CD14-positive monocyte (primary cell): Measurements from ENCODE around the gene BRIP1. TPM values are rescaled to one million over a fixed set of nuclear protein-coding genes. Genes with fewer than 3 reads are reported as not detected.

Experiments
- DNase-seq, 3 donors: peaks; one replicate each; pipeline ENCODE4 v3.0.0-alpha.2; 2011 to 2022
- H2AFZ ChIP-seq: 2 replicates; pipeline ENCODE4 v1.6.0; 2012; ENCODE audit warnings: mild to moderate bottlenecking, low read depth, low read length, inconsistent platforms; ENCODE audit not compliant: insufficient read depth, poor library complexity, severe bottlenecking
- H3K27ac ChIP-seq, 2 donors: 1 replicate in 1 of 2; 2 replicates in 1 of 2; pipeline ENCODE4 v1.5.1; 2012 to 2013; ENCODE audit warnings: low read length in 2 of 2, control low read depth in 1 of 2, inconsistent platforms in 1 of 2, low read depth in 1 of 2, mild to moderate bottlenecking in 1 of 2
- H3K27me3 ChIP-seq, 2 donors: one replicate each; pipeline versions ENCODE4 v1.6.0 to v1.6.1; 2011 to 2013; ENCODE audit warnings: low read length in 2 of 2; ENCODE audit not compliant: control insufficient read depth in 2 of 2, insufficient read depth in 2 of 2
- H3K36me3 ChIP-seq, 2 donors: replicated peaks in 1 of 2; 1 replicate in 1 of 2; 2 replicates in 1 of 2; pipeline versions ENCODE4 v1.5.1 to v1.6.1; 2012 to 2013; ENCODE audit warnings: low read length in 2 of 2, control low read depth in 1 of 2, inconsistent platforms in 1 of 2, mild to moderate bottlenecking in 1 of 2; ENCODE audit not compliant: insufficient read depth in 2 of 2, control insufficient read depth in 1 of 2
- H3K4me1 ChIP-seq, 2 donors: 1 replicate in 1 of 2; 2 replicates in 1 of 2; pipeline versions ENCODE4 v1.5.1 to v1.6.1; 2012 to 2013; ENCODE audit warnings: low read length in 2 of 2, control low read depth in 1 of 2, inconsistent platforms in 1 of 2, mild to moderate bottlenecking in 1 of 2, moderate library complexity in 1 of 2; ENCODE audit not compliant: insufficient read depth in 2 of 2, control insufficient read depth in 1 of 2
- H3K4me2 ChIP-seq: replicated peaks from 2 replicates; pipeline ENCODE3; 2012; ENCODE audit warnings: low read length, moderate library complexity, mild to moderate bottlenecking; ENCODE audit not compliant: poor library complexity, severe bottlenecking; ENCODE audit errors: extremely low read depth
- H3K4me3 ChIP-seq, 3 experiments: fragments of 200-600 bp in 1 of 3; sonication (generic) in 1 of 3; replicated peaks in 1 of 3; 1 replicate in 2 of 3; 2 replicates in 1 of 3; pipeline ENCODE4 v1.5.1; 2011 to 2013; ENCODE audit warnings: low read length in 3 of 3, mild to moderate bottlenecking in 3 of 3, control low read depth in 2 of 3, low read depth in 2 of 3, inconsistent platforms in 1 of 3, moderate library complexity in 1 of 3
- H3K79me2 ChIP-seq: 2 replicates; pipeline ENCODE4 v1.6.0; 2012; ENCODE audit warnings: mild to moderate bottlenecking, control low read depth, inconsistent platforms, low read length, moderate library complexity; ENCODE audit not compliant: insufficient read depth
- H3K9ac ChIP-seq: 2 replicates; pipeline ENCODE4 v1.6.0; 2017; ENCODE audit warnings: low read length, mild to moderate bottlenecking; ENCODE audit not compliant: insufficient read depth, poor library complexity, severe bottlenecking
- H3K9me3 ChIP-seq, 2 donors: replicated peaks in 1 of 2; 1 replicate in 1 of 2; 2 replicates in 1 of 2; pipeline versions ENCODE4 v1.5.1 to v1.6.1; 2012 to 2013; ENCODE audit warnings: low read length in 2 of 2, control low read depth in 1 of 2; ENCODE audit not compliant: control insufficient read depth in 1 of 2, insufficient read depth in 1 of 2
- H4K20me1 ChIP-seq: 2 replicates; pipeline ENCODE4 v1.6.0; 2012; ENCODE audit warnings: mild to moderate bottlenecking, low read length, control low read depth, moderate library complexity; ENCODE audit not compliant: insufficient read depth
- H3K27ac Mint-ChIP-seq, 7 donors: one replicate each; pipeline ENCODE4 v1.8.0; 2020; ENCODE audit warnings: mild to moderate bottlenecking in 7 of 7, mixed read lengths in 7 of 7, moderate library complexity in 6 of 7, inconsistent platforms in 2 of 7
- H3K27me3 Mint-ChIP-seq, 3 donors: one replicate each; pipeline ENCODE4 v1.8.0; 2021 to 2022; ENCODE audit warnings: low read depth in 3 of 3, mild to moderate bottlenecking in 3 of 3, mixed read lengths in 3 of 3, moderate library complexity in 3 of 3, inconsistent platforms in 1 of 3
- H3K36me3 Mint-ChIP-seq, 2 donors: one replicate each; pipeline ENCODE4 v1.8.0; 2020; ENCODE audit warnings: mixed read lengths in 2 of 2, inconsistent platforms in 1 of 2, mild to moderate bottlenecking in 1 of 2
- H3K4me1 Mint-ChIP-seq: one replicate; pipeline ENCODE4 v1.8.0; 2020; ENCODE audit warnings: mild to moderate bottlenecking, mixed read lengths
- H3K4me3 Mint-ChIP-seq, 2 donors: one replicate each; pipeline ENCODE4 v1.8.0; 2020; ENCODE audit warnings: mild to moderate bottlenecking in 2 of 2, mixed read lengths in 2 of 2, moderate library complexity in 1 of 2
- H3K9me3 Mint-ChIP-seq, 7 donors: one replicate each; pipeline ENCODE4 v1.8.0; 2020 to 2022; ENCODE audit warnings: mixed read lengths in 7 of 7, mild to moderate bottlenecking in 6 of 7, moderate library complexity in 6 of 7, inconsistent platforms in 2 of 7
- WGBS: methylation state at CpG from one replicate; pipeline ENCODE4 v1.1.5; 2013; ENCODE audit warnings: missing lambda C conversion rate; ENCODE audit not compliant: insufficient coverage; 5-methylcytosine and 5-hydroxymethylcytosine counted together
- intact Hi-C, 2 donors: fragments of 100-400 bp; cut with micrococcal nuclease; formaldehyde crosslinking; loops; one replicate each; pipeline versions ENCODE4 v1.15.0 to v1.15.1; 2023
- polyA plus RNA-seq, 3 donors: library from polyadenylated mRNA; depleted of rRNA in 1 of 3; unstranded in 2 of 3; stranded (reverse) in 1 of 3; fragments of 300-500 nt in 2 of 3; fragments of >200 nt in 1 of 3; fragmentation: Illumina TruSeq in 2 of 3; gene quantifications; 1 replicate in 2 of 3; 2 replicates in 1 of 3; pipeline ENCODE4 v1.2.3, GENCODE V29; 2012 to 2021
- TF ChIP-seq, protein P1 (sequence below): fragments of 200-600 bp; IDR thresholded peaks from one replicate; pipeline ENCODE4 v1.8.0; 2022; ENCODE audit warnings: antibody characterized with exemption, mild to moderate bottlenecking

BRIP1 gene
- polyA plus RNA-seq, 3 donors = 0.11 to 0.12 TPM; not detected in 1

DNA sequence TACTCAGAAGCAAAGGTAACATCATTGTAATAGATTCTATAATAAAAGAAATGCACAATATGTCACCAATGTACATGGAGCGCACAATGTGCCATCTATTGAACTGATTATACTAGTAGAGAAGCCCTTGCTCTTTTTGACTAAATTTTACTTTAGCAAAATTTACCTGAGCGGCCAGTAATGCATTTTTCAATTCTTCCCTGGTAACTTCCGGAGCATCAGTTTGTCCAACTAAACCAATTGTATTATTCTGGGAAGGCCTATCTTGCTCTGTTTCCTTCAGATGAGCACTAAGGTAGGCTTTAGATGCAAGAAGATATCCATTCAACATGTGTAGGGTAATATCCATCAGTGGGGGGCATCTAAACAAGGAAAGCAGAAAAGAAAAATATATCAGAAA, 8.8 kb upstream of the BRIP1 start:
- Mint-ChIP-seq H3K4me1 (no peaks in the 10 kb centered on the region), H3K36me3 (peaks cover 48 to 63% of the 10 kb centered on the region in 2 donors), H3K27me3 (peaks cover 0 to 2% (median 0%) of the 10 kb centered on the region in 3 donors), H3K4me3 (no peak overlapping the region), H3K27ac (no peak overlapping the region), H3K9me3 (no peaks in the 10 kb centered on the region)
- Histone ChIP-seq H3K79me2 (no peaks in the 10 kb centered on the region), H3K27ac (no peak overlapping the region), H3K9me3 (no peaks in the 10 kb centered on the region), H3K36me3 (peaks cover 44 to 96% of the 10 kb centered on the region in 2 donors), H3K4me2 (no peak overlapping the region), H3K4me1 (no peaks in the 10 kb centered on the region), H3K9ac (no peak overlapping the region), H4K20me1 (no peaks in the 10 kb centered on the region), H3K27me3 (no peaks in the 10 kb centered on the region), H2AFZ (no peak overlapping the region), H3K4me3 (no peak overlapping the region)
- TF ChIP-seq, protein P1, sequence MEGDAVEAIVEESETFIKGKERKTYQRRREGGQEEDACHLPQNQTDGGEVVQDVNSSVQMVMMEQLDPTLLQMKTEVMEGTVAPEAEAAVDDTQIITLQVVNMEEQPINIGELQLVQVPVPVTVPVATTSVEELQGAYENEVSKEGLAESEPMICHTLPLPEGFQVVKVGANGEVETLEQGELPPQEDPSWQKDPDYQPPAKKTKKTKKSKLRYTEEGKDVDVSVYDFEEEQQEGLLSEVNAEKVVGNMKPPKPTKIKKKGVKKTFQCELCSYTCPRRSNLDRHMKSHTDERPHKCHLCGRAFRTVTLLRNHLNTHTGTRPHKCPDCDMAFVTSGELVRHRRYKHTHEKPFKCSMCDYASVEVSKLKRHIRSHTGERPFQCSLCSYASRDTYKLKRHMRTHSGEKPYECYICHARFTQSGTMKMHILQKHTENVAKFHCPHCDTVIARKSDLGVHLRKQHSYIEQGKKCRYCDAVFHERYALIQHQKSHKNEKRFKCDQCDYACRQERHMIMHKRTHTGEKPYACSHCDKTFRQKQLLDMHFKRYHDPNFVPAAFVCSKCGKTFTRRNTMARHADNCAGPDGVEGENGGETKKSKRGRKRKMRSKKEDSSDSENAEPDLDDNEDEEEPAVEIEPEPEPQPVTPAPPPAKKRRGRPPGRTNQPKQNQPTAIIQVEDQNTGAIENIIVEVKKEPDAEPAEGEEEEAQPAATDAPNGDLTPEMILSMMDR = no peak
- intact Hi-C loops = no loop called here
- DNase-seq = no peak
- no CpG with 5 or more reads among the region's 3 CpGs for whole genome bisulfite sequencing

DNA sequence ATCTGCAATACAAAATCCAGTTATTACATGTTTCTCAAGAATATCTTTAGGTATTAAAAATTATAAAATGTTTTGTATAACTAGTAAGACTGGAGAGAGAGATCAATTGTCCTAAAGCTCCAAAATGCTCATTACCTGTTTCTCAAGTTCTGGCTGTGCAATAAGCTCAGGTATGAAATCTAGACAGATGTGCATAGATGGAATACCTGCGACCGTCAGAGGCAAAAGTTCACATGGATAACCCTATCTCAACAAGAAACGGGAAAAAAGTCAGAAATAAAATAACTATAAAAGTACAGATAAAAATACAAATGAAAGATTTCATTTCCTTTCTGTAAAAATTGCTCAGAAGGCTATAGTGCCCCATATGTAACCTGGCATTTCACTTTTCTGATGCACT, 5.8 kb upstream of the BRIP1 start:
- H3K9me3 ChIP-seq = no peaks in the 10 kb centered on the region
- intact Hi-C loops = no loop called here
- TF ChIP-seq, protein P1 = no peak
- H3K27ac Mint-ChIP-seq = no peak overlapping the region
- peaks cover under 1 to 3% of the 10 kb centered on the region in 2 donors for H3K4me1 ChIP-seq
- no CpG with 5 or more reads among the region's 3 CpGs for WGBS
- H3K4me1 Mint-ChIP-seq = peaks cover 3% of the 10 kb centered on the region
- no peak overlapping the region for H3K4me2 ChIP-seq
- no peak overlapping the region for H3K9ac ChIP-seq
- peaks cover 38 to 45% of the 10 kb centered on the region in 2 donors for H3K36me3 Mint-ChIP-seq
- H3K27me3 ChIP-seq = no peaks in the 10 kb centered on the region
- no peak overlapping the region for H3K4me3 Mint-ChIP-seq
- no peak for DNase-seq
- no peak overlapping the region for H3K4me3 ChIP-seq
- no peaks in the 10 kb centered on the region for H3K79me2 ChIP-seq
- no peak overlapping the region for H2AFZ ChIP-seq
- no peaks in the 10 kb centered on the region for H3K9me3 Mint-ChIP-seq
- H4K20me1 ChIP-seq = no peaks in the 10 kb centered on the region
- no peaks in the 10 kb centered on the region for H3K27me3 Mint-ChIP-seq
- H3K36me3 ChIP-seq = peaks cover 29 to 70% of the 10 kb centered on the region in 2 donors
- no peak overlapping the region for H3K27ac ChIP-seq
